OCI-LY3 (cell line): ENCODE measurements around the gene ZNF408.

Experiments used
- H2AFZ ChIP-seq: fragments of 200-600, 300-600 bp; shearing (Covaris generic); 2 replicates; pipeline ENCODE4 v1.6.0; 2014; ENCODE audit warnings: antibody characterized with exemption, low read depth, low read length
- H3K27ac ChIP-seq: fragments of 200-600, 300-600 bp; sonication (generic); 2 replicates; pipeline ENCODE4 v1.5.1; 2014; ENCODE audit warnings: mild to moderate bottlenecking, low read length, moderate library complexity, mixed read lengths
- H3K27me3 ChIP-seq: fragments of 200-600, 300-600 bp; sonication (generic); 2 replicates; pipeline ENCODE4 v1.6.1; 2014; ENCODE audit warnings: low read depth, low read length, mixed read lengths
- H3K36me3 ChIP-seq: fragments of 200-600, 300-600 bp; sonication (generic); replicated peaks from 2 replicates; pipeline ENCODE3; 2014; ENCODE audit warnings: low read depth, low read length, mixed read lengths
- H3K4me1 ChIP-seq: fragments of 300-600, 200-600 bp; sonication (generic); 2 replicates; pipeline ENCODE4 v1.6.1; 2014; ENCODE audit warnings: low read length, mixed read lengths
- H3K4me2 ChIP-seq: fragments of 200-600, 300-600 bp; sonication (generic); 2 replicates; pipeline ENCODE4 v1.6.1; 2014; ENCODE audit warnings: low read length, mixed read lengths
- H3K4me3 ChIP-seq: fragments of 300-600, 200-600 bp; sonication (generic); 2 replicates; pipeline ENCODE4 v1.5.1; 2014; ENCODE audit warnings: antibody characterized with exemption, mild to moderate bottlenecking, low read length, moderate library complexity
- H3K79me2 ChIP-seq: fragments of 300-600, 200-600 bp; shearing (Covaris generic); 2 replicates; pipeline ENCODE4 v1.6.1; 2014; ENCODE audit warnings: mild to moderate bottlenecking, low read length, mixed read lengths
- H3K9ac ChIP-seq: fragments of 300-600, 200-600 bp; shearing (Covaris generic); 2 replicates; pipeline ENCODE4 v1.6.0; 2014; ENCODE audit warnings: mild to moderate bottlenecking, low read length, moderate library complexity
- H3K9me3 ChIP-seq: fragments of 200-600, 300-600 bp; shearing (Covaris generic); 2 replicates; pipeline ENCODE4 v1.6.1; 2014; ENCODE audit warnings: low read length, mixed read lengths; ENCODE audit not compliant: insufficient read depth
- H4K20me1 ChIP-seq: fragments of 200-600, 300-600 bp; sonication (generic); 2 replicates; pipeline ENCODE4 v1.6.1; 2016; ENCODE audit warnings: low read length, mixed read lengths; ENCODE audit not compliant: insufficient read depth
- EZH2phosphoT487 ChIP-seq: fragments of 200-600 bp; shearing (Covaris generic); IDR thresholded peaks from 2 replicates; pipeline ENCODE4 v1.6.1; 2018; ENCODE audit warnings: antibody characterized with exemption, mixed run types, low read depth
- TF ChIP-seq, protein P1 (sequence below): fragments of 200-600, 300-600 bp; sonication (generic); IDR thresholded peaks from 2 replicates; pipeline ENCODE4 v1.5.1; 2014; ENCODE audit warnings: antibody characterized with exemption, low read length, low read depth

The ZNF408 gene

GRCh38 chr11:46673713-46674462 is 26.9 kb upstream of the ZNF408 start:
- H3K9ac ChIP-seq, result no peak overlapping the region
- H3K36me3 ChIP-seq, result peaks cover 9% of the 10 kb centered on the region
- H3K4me2 ChIP-seq, result no peak overlapping the region
- H3K4me1 ChIP-seq, result peaks cover 6% of the 10 kb centered on the region; the same call in 1 of the 2 replicates
- no peak for TF ChIP-seq EZH2phosphoT487
- H3K27ac ChIP-seq, result no peak overlapping the region
- H3K9me3 ChIP-seq, result no peaks in the 10 kb centered on the region
- no peaks in the 10 kb centered on the region for H4K20me1 ChIP-seq
- no peaks in the 10 kb centered on the region for H3K27me3 ChIP-seq
- no peaks in the 10 kb centered on the region for H3K79me2 ChIP-seq
- no peak overlapping the region for H3K4me3 ChIP-seq
- no peak overlapping the region for H2AFZ ChIP-seq

DNA sequence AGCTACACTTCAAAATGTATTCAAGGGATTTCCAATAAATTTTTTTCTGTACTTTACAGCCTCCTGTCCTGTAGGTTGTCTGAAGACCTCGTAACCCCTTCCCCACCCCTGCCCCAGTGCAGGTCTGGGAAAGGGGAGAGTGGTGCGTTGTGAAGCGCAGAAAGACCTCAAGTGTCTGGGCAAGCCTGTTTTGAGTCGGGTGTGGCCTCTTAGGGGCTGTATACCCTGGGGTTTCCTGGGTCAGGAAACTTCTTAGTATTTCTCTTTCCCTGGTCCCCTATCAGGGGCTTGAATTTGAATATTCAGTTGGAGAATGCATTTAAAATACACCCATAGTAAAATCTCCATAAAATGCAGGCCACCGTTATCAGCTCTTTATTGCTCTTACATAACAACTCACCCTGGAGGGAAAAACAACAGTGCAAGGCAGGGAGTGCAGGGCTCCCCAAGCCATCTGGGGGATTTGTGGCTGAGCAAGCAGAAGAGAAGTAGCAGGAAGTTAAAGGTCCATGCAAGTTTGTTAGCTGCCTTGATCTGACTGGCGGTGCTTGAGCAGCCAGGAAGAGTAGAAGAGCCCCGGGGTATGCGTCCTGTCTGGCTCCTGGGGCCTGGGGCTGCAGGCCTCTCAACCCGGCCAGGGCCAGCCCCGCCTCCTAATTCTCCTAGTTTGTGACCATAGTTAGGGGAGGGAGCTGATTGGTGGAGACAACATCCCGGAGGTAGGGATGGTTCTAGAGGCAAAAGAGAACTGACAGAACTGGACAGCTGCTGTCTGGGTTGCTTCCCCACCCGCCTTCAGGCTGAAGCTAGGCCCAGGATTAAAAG is 26.2 kb upstream of the ZNF408 start:
- no peak for TF ChIP-seq EZH2phosphoT487
- TF ChIP-seq, protein P1, sequence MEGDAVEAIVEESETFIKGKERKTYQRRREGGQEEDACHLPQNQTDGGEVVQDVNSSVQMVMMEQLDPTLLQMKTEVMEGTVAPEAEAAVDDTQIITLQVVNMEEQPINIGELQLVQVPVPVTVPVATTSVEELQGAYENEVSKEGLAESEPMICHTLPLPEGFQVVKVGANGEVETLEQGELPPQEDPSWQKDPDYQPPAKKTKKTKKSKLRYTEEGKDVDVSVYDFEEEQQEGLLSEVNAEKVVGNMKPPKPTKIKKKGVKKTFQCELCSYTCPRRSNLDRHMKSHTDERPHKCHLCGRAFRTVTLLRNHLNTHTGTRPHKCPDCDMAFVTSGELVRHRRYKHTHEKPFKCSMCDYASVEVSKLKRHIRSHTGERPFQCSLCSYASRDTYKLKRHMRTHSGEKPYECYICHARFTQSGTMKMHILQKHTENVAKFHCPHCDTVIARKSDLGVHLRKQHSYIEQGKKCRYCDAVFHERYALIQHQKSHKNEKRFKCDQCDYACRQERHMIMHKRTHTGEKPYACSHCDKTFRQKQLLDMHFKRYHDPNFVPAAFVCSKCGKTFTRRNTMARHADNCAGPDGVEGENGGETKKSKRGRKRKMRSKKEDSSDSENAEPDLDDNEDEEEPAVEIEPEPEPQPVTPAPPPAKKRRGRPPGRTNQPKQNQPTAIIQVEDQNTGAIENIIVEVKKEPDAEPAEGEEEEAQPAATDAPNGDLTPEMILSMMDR, result no peak
- no peak overlapping the region for H3K4me3 ChIP-seq
- H4K20me1 ChIP-seq, result no peaks in the 10 kb centered on the region
- no peak overlapping the region for H3K27ac ChIP-seq
- no peak overlapping the region for H3K4me2 ChIP-seq
- no peak overlapping the region for H2AFZ ChIP-seq
- no peaks in the 10 kb centered on the region for H3K27me3 ChIP-seq
- H3K36me3 ChIP-seq, result peaks cover 6% of the 10 kb centered on the region
- peaks cover 6% of the 10 kb centered on the region; the same call in 1 of the 2 replicates for H3K4me1 ChIP-seq
- H3K9ac ChIP-seq, result no peak overlapping the region
- no peaks in the 10 kb centered on the region for H3K9me3 ChIP-seq
- H3K79me2 ChIP-seq, result no peaks in the 10 kb centered on the region

DNA sequence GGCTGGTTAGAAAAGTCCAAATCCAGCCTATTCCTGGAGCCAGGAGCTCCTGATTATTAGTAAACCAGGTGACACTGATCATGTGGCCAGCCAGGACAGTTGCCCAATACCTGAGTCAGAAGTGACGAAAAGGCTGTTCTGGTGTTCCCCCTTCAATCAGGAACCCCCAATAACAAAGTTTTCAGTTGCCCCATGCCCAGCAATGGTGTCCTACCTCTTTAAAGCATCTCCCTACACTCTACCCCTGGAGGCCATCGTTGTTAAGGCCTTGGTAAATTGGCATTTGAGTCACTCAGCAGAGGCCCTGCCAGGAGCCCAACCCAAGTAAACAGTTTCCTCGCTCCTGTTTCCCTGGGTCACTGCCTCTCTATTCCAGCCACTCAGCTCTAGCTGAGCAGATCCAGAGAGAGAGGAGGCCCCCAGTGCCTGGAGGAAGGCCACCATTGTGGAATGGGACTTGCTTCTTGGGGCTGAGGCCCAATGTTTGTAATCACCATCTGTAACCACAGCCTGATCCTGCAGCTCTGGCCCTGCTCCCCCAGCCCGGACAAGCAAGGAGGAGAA is 25.5 kb upstream of the ZNF408 start:
- Histone ChIP-seq H2AFZ (no peak overlapping the region), H3K4me3 (no peak overlapping the region), H3K9ac (no peak overlapping the region), H3K4me1 (peaks cover 6% of the 10 kb centered on the region; the same call in 1 of the 2 replicates), H3K4me2 (no peak overlapping the region), H4K20me1 (no peaks in the 10 kb centered on the region), H3K9me3 (no peaks in the 10 kb centered on the region), H3K27me3 (no peaks in the 10 kb centered on the region), H3K36me3 (peaks cover 6% of the 10 kb centered on the region), H3K27ac (no peak overlapping the region), H3K79me2 (no peaks in the 10 kb centered on the region)
- TF ChIP-seq EZH2phosphoT487, result no peak
- TF ChIP-seq, protein P1, result no peak

- H3K4me2 ChIP-seq, result no peak overlapping the region
Measured at GRCh38 chr11:46675949-46676348, 24.9 kb upstream of the ZNF408 start.

More at GRCh38 chr11:46675949-46676348, 24.9 kb upstream of the ZNF408 start:
- H3K4me3 ChIP-seq, result no peak overlapping the region
- no peak overlapping the region for H2AFZ ChIP-seq
- H3K9me3 ChIP-seq, result no peaks in the 10 kb centered on the region
- TF ChIP-seq EZH2phosphoT487, result no peak
- TF ChIP-seq, protein P1, result no peak
- H3K79me2 ChIP-seq, result no peaks in the 10 kb centered on the region
- H3K4me1 ChIP-seq, result peaks cover 6% of the 10 kb centered on the region; the same call in 1 of the 2 replicates
- peaks cover 6% of the 10 kb centered on the region for H3K36me3 ChIP-seq
- no peak overlapping the region for H3K9ac ChIP-seq
- no peaks in the 10 kb centered on the region for H4K20me1 ChIP-seq
- H3K27me3 ChIP-seq, result no peaks in the 10 kb centered on the region
- no peak overlapping the region for H3K27ac ChIP-seq
